GM21423 (cell line): Measurements from ENCODE around the gene C2CD5.
A peak's percentile ranks its signal among the peaks of the same experiment; 100 is the strongest.
"Not testable (repeated sequence)": the region's sequence is repeated elsewhere in the genome, so short reads cannot be mapped to it uniquely, and the experiment has no call there.

Experiments used
- ATAC-seq: cut with Tn5 transposase; IDR thresholded peaks from one replicate; pipeline ENCODE4 v1.9.1; 2021; ENCODE audit warnings: mild to moderate bottlenecking, moderate library complexity; ENCODE audit not compliant: unreplicated experiment

C2CD5 gene

DNA sequence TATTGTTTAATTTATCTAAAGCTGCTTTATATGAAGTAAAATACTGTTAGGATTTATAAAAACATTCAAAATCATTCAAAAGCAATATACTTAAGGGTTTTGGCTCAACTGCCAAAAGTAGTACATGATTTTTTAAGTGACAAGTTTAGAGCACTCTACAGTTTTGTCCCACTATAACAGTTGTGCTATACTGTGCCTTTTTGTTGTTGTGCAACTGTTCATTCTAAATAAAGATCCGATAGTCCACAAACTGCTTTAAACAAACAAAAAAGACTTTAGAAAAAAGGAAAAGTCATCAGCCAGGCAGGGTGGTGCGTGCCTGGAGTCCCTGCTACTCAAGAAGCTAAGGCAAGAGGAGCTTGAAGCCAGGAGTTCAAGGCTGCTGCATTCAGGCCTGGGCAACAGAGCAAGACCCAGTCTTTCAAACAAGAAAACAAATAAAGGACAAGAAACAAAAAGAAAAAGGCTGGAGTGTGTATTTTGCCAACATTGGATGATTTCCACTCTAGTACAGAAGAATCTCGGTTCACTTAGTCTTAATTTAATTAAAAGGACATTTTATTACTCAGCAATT lies 7.3 kb downstream of the C2CD5 start:
- ATAC-seq = no peak

- ATAC-seq = no peak
Measured at GRCh38 chr12:22536346-22536945, 7.9 kb downstream of the C2CD5 start.

- no peak for ATAC-seq
Measured at GRCh38 chr12:22535478-22535877, 8.9 kb downstream of the C2CD5 start.

DNA sequence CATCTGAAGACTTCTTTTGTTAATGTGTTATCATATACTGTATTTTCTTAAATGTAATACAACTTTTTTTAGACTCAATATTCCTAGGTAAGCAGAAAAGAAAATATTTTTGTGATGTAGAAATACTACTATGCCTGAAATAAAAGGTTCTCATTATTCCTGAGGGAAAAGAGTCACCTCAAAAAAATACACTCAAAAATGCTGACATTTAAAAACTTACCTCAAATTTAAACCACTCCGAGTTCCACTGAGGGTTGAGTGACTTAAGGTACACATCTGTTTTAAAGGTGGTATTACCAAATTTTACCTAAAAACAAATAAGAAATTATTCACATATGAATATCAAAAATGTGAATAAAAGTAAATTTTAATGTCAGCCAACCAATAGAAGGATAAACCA lies 9.3 kb downstream of the C2CD5 start:
- no peak for ATAC-seq

- no peak for ATAC-seq
Measured at GRCh38 chr12:22533155-22533554, 11.2 kb downstream of the C2CD5 start.

GRCh38 chr12:22532317-22532716 lies 12.0 kb downstream of the C2CD5 start:
- no peak for ATAC-seq

GRCh38 chr12:22531205-22531604 lies 13.1 kb downstream of the C2CD5 start:
- ATAC-seq = no peak

DNA sequence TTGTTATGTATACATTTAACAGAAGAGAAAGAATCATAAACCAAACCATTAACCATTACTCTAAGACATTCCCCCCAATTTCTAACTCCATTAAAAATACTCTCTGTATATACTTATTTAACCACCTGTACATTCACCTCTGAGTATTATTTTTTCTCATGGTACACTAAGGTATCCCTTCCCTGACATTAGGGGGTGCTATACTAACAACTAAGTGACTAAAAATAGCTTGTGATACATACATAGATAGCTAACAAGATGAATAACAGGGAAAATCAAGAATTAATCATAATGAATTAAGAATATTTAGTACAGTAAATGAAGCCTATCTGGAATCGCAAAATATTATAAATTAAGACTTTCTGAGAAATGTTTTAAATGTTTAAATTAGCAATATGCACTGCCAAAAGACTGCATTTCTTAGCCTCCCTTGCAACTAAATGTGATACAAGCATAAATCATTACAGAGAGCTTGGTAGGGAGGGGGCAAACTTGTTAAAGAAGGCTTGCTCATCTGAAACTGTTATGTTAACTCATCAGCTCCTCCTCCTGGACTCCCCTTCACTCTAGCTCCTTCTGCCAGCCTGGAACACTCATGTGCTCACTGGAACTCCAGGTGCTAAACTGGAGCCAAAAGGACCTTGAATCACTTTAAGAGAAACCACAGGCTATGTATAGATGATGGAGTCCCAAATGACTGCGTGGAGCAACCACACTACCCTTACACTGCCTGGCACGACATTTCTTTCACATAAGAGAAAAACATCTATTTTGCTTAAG lies 14.9 kb downstream of the C2CD5 start:
- ATAC-seq = peak; percentile 80

DNA sequence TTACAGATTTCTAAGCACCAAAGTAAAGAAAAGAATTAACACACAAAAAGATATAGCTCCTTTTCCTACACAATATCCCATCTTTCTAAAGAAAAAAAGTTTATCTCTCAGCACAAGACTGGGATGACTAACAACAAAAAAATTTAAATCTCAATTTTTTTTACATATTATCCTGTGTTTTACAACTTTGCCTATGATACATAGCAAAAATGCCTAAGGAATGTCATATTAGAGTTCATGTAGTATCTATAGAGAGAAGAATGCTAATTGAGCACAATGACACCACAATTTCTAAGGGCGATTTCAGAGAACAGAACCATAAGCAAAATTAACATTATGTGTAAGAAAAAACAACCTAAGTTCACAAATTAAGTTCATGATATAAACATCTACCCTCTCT lies 16.3 kb downstream of the C2CD5 start:
- no peak for ATAC-seq

DNA sequence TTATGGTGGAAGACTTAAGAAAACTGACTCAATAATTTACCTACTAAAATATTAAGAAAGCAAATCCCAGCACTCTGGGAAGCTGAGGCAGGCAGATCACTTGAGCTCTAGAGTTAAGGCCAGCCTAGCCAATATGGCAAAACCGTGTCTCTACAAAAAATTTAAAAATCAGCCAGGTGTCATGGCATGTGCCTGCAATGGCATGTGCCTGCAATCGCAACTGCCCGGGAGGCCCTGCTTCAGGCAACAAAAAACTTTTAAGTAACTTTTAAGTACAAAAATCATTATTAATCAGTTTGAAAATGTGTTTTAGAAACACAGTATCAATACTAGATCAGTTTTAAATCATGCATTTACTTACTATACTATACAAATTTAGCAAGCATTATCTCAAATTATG lies 17.5 kb downstream of the C2CD5 start:
- no peak for ATAC-seq

DNA sequence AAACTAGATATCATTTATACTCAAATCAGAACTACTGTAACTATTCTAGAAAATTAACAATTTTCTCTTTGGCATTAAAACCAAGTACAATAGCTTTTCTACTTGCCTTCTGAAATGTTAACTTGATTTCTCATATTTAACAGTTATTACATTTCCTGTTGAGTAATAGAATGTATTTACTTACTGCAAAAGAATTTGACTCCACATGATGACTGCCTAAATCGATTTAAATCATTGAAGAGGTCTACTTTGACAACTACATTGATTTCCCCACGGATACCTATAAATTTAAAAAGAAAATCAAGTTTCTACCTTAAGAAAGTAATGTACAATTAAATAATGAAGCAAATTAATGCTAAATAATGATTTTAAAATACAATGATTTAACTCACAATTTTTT lies 18.9 kb downstream of the C2CD5 start:
- no peak for ATAC-seq

DNA sequence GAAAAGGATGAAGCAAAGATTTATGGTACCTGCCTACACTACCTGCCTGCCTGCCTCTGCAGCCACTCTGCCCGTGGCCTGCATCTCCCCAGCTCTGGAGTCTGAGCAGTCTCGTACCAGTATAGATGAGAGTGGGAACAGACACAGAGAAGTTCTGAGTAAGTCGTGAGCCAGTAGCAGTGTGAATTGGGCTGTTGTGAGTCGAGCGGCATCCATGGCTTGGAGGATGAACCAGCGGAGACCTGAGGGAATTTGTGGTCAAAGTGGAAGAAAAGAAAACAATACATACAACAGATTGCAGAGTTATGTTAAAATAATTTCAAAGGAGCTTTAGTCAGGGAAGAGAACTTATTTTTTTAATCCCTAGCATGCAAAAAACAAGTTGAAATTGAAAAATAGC lies 25.3 kb downstream of the C2CD5 start:
- ATAC-seq = no peak

GRCh38 chr12:22518060-22518719 lies 26.2 kb downstream of the C2CD5 start:
- ATAC-seq = no peak

DNA sequence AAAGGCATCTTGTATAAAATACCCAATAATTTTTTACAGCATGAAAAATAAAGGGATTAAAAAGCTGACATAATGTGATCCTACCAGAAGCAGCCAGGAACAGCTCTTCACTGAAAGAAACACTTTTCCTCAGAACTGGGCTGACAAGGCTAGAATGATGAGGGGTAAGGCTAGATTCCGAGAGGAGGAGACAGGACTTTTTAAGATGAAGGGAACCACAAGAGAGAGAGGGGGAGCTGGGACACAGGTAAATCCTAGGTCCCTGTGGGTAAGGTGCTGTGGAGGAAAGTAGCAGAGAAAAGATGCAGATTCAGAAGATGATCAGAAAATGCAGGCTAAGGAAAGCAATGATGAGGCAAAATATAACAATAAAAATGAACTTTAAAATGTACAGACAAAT lies 29.5 kb downstream of the C2CD5 start:
- ATAC-seq = no peak

DNA sequence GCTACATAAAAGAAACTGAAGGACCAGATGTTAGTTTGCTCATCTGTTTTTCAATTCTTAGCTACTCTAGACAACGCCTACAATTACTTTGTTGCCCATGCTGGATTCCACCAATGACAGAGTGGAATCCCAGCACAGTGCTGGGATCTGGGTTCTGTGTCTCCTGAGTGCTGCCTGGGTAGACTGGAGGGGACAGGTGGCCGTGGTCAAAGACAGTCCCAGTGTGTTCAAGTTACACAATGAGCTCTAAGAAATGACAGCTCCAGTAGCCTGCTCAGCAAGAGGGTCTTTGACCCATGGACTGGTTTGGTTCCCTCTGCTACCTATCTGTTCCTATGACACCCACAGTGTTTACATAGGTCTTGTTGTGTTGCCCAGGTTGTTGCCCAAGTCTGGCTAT lies 38.5 kb downstream of the C2CD5 start:
- ATAC-seq = no peak

DNA sequence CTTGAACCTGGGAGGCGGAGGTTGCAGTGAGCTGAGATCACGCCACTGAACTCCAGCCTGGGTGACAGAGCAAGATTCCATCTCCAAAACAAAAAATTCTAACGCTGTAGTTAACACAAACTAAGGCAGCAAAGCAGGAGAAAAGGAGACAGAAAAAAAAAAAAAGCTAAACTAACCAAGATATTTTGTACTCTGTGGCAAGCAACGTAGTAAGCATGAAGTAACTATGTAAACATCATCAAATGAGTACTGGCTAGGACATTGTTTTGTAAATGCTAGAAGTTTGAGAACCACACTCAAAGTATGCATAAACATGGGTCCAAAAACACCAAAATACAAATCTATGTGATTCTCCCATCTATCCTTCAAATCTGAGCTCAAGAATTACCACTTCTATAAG lies 44.2 kb downstream of the C2CD5 start:
- ATAC-seq = no peak

- no peak for ATAC-seq
Measured at GRCh38 chr12:22499445-22499844, 44.9 kb downstream of the C2CD5 start.

DNA sequence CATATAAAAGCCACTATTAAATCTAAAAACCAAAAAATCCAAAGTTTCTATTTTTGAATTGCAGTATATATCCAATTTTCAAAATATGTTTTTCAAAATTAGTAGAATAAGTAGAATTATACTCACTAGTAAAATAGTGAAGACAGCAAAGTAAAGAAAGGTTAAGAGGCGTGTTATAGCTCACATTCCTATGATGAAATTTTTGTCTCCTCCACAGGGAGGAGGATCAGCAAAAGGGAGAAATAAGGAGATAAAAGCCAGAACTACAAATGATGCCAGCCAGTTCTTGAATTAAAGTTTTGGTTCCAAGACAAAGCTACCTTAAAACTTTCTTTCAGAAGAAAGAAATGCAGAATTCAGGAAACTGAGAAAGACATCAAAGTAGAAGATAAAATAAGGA lies 50.0 kb downstream of the C2CD5 start:
- no peak for ATAC-seq

GRCh38 chr12:22491034-22491433 lies 53.3 kb downstream of the C2CD5 start:
- ATAC-seq = peak; percentile 87

DNA sequence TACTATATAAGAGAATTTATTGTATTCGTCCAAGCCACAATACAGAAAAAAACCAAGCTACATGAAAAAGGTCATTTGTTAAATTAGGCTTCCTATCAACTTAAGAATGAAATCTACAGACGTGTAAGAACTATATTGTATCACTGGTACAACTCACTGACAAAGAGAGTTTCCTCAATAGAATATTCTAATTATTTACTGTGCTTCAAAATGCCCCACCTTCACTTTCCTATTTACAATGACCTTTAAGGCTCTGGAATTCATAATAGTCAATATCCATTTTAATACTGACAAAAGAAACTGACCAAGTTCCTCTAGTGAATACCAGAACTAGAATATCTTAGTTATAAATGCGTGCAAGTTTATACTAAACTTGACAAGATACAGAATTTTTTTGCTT lies 55.9 kb downstream of the C2CD5 start:
- ATAC-seq = no peak

DNA sequence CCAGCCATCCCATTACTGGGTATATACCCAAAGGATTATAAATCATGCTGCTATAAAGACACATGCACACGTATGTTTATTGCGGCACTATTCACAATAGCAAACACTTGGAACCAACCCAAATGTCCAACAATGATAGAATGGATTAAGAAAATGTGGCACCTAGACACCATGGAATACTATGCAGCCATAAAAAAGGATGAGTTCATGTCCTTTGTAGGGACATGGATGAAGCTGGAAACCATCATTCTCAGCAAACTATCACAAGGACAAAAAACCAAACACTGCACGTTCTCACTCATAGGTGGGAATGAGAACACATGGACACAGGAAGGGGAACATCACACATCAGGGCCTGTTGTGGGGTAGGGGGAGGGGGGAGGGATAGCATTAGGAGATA lies 56.7 kb downstream of the C2CD5 start:
- not testable (repeated sequence) for ATAC-seq

- no peak for ATAC-seq
Measured at GRCh38 chr12:22481547-22482104, 62.7 kb downstream of the C2CD5 start.
